DMS153 treated with DMSO at 0.1 percent for 48 hours (cell line): ENCODE measurements around the gene LRRC37A2.
"Not testable (repeated sequence)": the region's sequence is repeated elsewhere in the genome, so short reads cannot be mapped to it uniquely, and the experiment has no call there.

ENCODE experiments used
- DNase-seq: peaks from one replicate; lab custom pipeline; 2025; ENCODE audit not compliant: unreplicated experiment; lab: John Stamatoyannopoulos, UW

The LRRC37A2 gene

DNA sequence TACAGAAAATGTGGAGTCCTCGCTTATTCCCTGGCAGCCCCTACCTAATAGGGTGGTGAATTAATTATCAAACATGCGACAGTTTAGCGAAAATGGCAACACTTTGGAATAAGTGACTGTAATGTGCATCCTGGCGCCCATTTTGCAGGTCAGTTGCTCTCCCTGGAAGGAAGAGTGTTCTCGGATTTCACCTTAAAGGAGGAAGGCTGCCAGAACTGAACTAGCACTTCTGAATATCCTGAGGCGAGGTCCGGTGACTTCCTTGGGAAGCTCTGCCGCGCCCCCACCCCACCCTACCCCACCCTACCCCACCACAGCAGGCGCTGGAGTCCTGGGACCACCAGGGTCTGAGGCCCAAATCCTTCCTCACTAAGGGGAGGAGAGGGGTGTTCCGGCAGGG lies at the start of gene LRRC37A2:
LRRC37A2 (plus strand) TSS at position 301 of the 400 bp plus-strand sequence. CDS start 245 bp downstream, outside the sequence.
- not testable (repeated sequence) for DNase-seq

DNA sequence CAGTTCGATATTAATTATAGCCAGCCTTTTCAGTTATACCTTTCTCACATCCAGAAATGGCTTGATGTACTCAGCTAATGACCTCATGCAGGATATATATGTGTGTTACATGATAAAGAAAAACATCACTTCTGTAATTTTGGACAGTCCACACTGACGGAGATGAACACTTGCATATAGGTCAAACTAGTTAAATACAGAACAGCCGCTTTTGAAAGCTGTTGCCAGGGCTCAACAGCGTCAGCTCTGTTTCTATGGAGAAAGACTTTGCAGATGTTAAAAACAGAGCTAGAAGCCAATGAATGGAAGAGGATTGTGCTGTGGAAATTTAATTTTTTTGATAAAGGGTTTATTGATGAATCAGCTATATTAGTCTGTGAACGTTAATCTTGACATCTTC lies 44.6 kb upstream of the LRRC37A2 start:
- not testable (repeated sequence) for DNase-seq

DNA sequence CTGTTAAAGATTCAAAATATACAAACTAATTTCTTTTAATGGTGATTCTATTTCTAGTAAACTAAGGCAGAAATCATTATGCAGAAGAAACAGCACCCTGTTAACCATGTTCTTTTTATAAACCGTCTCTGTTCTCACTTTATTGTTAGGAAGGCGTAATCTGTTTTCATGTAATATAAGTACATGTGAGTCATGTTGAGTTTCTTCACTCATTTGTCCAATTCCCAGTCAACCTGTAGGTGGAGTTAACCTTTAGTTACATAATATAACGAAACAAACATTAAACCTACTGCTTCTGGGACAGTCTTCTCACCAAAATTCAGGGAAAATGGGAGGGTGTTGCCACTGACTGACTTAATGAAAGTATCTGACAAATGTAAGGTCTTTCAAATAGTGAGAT lies 37.8 kb upstream of the LRRC37A2 start:
- not testable (repeated sequence) for DNase-seq

DNA sequence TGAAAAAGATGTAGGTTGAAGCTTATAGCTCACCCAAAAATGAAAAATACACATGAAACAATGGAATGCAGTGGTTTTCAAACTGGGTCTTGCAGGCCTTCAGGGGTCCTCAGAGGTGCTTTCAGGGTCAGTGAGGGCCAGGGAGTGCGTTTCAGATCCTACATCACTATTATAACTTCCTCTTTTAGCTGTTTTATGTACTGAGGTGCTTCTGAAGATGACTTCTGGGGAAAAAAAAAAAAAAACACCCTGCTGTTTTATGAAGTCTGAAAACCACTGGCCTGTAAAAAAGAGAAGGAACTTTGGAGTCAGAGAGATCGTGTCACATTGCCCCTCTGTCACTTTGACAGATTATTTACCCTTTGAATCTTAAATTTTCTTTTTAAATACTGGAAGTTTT lies 36.7 kb upstream of the LRRC37A2 start:
- not testable (repeated sequence) for DNase-seq

DNA sequence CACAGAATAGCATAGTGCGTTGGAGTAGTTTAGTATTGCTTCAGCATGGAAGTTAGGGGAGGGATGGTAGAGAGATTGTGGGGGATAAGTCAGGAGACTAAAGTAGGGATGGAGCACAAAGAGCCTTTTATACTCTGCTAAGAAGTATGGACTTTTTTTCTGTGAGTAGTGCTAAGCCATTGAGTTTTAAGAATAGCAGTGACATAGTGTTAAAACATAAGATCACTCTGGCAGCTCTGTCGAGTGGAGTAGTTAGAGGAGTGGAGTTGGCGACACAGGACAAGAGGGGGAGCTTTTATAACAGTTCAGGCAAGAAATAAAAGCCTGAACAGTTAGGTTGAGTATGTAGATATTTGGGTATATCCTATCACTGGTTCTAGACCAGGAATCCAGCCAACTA lies 33.4 kb upstream of the LRRC37A2 start:
- not testable (repeated sequence) for DNase-seq

DNA sequence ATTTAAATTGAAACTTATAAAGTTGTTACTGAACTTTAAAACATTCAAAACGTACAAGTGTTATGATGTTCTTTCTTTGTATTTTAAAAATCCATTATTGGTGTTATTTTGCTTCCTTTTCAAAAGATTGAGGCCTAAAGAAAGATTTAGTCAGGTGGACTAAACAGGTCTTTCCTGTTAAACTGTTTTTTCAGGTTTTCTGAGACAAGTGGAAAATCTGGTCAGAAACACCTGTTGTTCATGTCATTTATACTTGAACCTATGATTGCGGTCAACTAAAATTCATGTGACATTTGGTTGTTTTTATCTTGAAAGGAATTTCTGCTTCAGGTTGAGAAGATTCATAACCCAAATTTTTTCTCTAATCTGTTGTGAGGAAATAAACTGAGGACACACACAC lies 31.0 kb upstream of the LRRC37A2 start:
- not testable (repeated sequence) for DNase-seq

DNA sequence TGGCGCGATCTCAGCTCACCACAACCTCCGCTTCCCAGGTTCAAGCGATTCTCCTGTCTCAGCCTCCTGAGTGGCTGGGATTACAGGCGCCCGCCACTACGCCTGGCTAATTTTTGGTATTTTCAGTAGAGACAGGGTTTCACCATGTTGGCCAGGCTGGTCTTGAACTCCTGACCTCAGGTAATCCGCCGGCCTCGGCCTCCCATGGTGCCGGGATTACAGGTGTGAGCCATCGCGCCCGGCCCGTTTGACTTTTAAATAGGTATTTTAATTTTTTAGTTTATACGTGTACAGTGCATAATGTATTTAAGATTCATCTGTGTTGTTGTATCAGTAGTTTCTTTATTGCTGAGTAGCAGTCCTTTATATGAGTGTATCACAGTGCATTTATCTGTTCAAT lies 20.2 kb upstream of the LRRC37A2 start:
- not testable (repeated sequence) for DNase-seq

DNA sequence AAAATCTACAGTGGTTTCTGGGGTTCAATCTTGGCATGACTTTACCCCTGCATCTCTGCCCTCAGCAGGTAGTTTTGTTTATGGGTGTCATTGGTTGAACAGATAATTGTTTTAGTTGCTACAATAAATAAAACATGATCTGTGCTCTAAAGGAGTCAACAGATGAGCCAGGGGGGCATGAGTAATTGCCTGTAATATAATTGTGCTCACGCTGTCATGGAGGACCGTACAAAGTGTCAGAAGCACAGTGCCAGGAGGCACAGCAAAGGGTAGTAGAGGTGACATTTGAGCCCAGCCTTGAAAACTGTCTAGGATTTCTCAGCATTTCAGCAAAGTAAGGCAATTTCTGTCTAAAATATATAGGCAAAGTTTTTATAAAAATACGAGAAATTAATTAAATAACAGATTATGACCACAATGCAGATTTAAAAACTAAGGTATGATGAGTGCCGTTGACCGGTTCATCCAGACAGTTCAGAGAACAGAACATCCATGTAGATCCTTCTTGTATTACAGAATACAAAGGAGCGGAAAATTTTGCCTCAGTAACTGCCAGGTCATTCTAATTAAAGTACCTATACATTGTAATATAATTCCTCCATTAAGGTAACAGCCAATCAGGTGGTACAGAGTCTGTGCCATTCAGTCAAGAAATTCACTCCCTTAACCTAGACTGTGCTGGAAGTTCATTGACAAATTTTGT lies 12.7 kb upstream of the LRRC37A2 start:
- DNase-seq, result not testable (repeated sequence)

DNA sequence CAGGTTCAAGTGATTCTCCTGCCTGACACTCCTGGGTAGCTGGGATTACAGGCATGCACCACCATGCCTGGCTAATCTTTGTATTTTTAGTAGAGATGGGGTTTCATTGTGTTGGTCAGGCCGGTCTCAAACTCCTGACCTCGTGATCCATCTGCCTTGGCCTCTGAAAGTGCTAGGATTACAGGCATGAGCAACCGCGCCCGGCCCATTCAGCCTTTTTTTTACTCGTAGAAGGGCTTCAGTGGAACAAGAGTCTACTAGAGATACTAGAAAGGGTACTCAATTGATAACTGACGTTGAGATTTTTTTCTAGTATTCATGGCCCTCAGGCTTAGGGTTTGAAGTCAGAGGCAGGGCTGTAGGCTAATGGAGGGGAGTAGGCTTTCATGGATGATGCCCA lies 6.4 kb upstream of the LRRC37A2 start:
- not testable (repeated sequence) for DNase-seq

DNA sequence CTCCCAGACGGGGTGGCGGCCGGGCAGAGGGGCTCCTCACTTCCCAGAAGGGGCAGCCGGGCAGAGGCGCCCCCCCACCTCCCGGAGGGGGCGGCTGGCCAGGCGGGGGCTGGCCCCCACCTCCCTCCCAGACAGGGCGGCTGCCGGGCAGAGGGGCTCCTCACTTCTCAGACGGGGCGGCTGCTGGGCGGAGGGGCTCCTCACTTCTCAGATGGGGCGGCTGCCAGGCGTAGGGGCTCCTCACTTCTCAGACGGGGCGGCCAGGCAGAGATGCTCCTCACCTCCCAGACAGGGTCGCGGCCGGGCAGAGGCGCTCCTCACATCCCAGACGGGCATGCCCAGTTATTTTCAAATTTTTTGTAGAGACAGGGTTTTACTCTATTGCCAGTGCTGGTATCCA lies 22.4 kb downstream of the LRRC37A2 start:
- not testable (repeated sequence) for DNase-seq

DNA sequence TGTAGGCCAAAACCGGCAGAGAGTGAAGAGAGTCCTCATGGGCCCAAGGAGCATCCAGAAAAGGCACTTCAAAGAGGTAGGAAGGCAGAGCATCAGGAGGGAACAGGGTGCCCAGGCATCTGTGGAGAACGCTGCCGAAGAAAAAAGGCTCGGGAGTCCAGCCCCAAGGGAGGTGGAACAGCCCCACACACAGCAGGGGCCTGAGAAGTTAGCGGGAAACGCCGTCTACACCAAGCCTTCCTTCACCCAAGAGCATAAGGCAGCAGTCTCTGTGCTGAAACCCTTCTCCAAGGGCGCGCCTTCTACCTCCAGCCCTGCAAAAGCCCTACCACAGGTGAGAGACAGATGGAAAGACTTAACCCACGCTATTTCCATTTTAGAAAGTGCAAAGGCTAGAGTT lies 36.3 kb downstream of the LRRC37A2 start:
- DNase-seq, result not testable (repeated sequence)

DNA sequence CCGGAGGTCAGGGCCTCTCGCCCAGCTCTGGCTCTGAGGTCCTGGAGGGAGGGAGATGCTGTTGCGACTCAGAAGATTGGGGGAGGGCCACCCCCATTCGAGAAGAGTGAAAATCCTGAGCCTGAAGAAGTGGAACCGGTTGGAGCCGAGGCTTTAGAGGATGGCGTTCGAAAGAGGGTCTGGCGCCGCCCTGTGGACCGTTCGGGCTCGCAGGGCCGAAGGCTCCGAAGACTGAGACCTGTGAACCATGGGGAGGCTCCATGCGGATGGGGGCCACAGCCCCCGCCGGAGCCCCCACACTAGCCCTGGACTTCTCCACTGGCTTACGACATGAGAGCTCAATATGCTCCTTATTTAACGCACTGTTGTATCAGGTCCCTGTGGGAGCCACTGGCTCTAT lies 46.9 kb downstream of the LRRC37A2 start:
- DNase-seq, result not testable (repeated sequence)

DNA sequence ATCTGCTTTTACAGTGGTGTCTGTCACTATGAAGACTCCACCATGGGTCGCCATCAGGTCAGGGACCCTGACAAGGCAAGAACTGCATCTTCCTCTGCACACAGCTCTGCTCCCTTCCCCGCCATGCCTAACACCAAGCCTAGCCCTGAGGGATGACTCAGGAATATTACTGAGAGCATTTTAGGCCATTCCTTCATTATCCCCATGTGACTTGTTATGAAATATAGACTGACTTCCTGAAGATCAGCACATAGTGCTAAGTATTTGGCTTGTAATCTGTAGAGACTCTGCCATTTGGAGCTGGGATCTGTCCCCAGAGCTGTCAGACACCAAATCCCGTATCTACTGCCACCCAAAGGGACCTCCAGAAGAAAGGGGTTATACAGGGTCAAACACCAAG lies 47.8 kb downstream of the LRRC37A2 start:
- not testable (repeated sequence) for DNase-seq

DNA sequence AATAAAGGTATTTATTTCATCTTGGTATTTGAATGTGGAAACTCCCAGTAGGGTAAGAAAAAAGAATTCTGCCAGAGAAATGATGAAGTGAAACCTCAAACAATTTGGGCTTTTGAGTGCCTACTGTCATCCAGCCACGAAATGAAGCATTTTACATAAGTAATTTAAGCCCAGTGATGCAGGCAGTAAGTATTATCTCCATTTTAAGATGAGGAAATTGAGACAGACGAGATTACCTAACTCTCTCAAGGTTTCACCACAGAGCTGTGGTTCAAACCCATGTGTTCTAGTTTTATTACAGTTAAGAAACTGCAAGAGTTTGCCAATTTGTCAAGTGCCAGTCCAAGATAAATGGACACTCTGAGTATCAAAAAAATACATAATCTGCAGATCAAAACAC lies 54.0 kb downstream of the LRRC37A2 start:
- not testable (repeated sequence) for DNase-seq

DNA sequence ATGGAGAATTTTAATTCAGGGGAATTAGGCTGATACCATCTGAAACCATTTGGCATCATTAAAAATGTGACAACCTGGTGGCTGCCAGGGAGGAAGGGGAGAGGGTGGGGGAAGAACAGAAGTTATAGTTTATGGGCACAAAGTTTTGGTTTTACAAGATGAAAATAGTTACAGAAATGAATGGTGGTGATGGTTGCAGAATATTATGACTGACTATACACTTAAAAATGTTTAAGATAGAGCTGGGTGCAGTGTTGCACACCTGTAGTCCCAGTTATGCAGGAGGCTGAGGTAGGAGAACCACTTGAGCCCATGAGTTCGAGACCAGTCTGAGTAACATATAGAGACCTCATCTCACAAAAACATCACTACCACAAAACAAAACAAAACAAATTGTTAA lies 54.7 kb downstream of the LRRC37A2 start:
- DNase-seq, result not testable (repeated sequence)

DNA sequence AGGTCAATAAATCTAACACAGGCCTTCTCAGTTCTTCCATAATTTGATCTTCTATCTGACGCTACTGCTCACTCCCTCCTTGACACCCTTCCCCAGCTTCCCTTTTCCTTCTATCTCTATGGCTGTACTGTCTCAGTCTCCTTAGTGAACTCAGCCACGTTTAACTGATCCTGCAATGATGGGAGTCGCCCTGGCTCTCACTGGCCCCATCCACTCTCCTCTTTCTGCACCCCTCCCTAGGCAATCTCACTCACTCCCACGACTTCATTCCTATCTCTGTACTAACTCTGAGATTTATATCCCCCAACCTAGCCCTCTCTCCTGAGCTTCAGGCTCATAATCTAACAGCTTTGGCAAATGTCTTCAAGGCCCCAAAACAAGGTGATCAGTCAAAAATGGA lies 59.5 kb downstream of the LRRC37A2 start:
- not testable (repeated sequence) for DNase-seq

DNA sequence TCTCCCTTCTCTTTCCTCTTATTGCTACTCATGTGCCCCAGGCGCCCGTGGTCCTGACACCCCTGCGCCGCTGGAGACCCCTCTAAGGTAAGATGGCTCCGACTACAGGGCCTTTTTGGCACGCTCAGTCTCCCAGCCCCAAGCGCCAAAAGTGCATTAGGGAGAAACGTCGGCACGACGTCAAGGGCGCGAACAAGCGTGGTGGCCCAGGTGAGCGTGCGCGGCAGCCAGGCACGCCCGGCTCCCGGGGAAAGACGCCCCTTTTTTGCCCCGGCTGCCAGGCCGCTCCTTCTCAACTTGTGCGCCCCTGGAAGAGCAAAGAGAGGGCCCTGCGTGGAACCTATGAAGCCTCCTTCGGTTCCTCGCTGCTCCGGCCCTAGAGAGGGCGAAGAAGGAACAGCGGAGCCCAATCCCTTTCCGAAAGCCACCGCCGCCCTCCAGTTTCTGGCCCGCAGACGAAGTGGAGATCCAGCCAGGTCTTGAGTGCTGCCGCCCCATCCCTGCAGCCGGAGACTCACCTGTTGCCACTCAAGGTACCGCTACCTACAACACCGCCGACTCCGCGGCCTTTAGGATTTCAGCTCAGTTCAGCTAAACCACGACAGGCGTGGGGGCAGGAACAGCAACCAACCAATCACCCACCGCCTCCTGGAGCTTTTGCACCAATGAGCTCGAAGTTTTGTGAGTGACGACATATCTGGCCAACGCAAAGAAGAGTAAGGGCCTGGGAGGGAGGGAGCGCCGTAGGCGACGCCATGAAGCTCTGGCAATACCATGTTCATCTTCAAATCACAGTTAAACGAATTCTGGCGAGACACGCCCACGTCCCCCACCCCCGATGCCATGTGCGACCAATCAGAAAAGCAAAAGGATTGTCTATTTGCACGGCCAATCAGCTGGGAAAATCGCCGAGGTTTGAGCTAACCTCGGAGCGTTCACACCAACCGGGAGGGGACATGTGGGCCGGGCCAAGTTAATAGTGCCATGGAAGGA lies 67.1 kb downstream of the LRRC37A2 start, which contains the start of gene ARL17A:
ARL17A (minus strand) TSS at position 609 of the 993 bp plus-strand sequence. CDS start 3,369 bp downstream, outside the sequence.
- not testable (repeated sequence) for DNase-seq

DNA sequence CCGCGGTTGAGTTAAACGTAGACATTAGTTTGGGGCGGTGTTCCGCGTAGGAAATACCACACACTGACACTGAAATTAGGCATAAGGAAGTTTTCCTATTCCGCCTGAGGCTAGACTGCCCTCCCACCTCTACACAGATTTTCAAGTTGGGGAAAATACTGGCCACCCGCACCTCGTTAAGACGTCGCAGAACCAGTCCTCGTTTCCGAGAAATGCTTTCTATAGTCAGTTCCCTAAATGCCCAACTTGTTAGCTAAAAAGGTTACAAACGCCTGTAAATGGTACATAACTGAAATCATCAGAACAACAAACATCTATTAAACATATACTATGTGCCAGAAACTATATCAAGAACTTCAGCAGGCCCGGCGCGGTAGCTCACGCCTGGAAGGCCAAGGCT lies 67.8 kb downstream of the LRRC37A2 start:
- DNase-seq, result not testable (repeated sequence)

DNA sequence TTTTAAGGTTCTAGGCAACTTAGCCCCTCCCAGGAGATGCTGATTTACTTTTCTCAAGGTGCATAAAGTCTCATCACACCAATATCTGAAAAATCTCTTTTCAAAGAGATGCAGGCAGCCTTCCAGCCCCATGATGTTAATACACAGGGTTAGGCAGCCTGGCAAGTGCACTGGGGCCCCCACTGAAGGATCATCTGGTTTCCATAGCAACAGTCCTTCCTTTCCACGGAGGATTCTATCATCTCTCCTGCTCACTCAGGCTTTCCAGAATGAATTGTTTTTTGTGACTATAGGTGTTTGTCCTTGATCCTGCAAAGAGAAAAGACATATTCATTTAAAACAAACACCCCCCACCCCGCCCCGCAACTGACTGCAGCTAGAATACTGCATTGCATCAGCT lies 73.2 kb downstream of the LRRC37A2 start:
- not testable (repeated sequence) for DNase-seq

DNA sequence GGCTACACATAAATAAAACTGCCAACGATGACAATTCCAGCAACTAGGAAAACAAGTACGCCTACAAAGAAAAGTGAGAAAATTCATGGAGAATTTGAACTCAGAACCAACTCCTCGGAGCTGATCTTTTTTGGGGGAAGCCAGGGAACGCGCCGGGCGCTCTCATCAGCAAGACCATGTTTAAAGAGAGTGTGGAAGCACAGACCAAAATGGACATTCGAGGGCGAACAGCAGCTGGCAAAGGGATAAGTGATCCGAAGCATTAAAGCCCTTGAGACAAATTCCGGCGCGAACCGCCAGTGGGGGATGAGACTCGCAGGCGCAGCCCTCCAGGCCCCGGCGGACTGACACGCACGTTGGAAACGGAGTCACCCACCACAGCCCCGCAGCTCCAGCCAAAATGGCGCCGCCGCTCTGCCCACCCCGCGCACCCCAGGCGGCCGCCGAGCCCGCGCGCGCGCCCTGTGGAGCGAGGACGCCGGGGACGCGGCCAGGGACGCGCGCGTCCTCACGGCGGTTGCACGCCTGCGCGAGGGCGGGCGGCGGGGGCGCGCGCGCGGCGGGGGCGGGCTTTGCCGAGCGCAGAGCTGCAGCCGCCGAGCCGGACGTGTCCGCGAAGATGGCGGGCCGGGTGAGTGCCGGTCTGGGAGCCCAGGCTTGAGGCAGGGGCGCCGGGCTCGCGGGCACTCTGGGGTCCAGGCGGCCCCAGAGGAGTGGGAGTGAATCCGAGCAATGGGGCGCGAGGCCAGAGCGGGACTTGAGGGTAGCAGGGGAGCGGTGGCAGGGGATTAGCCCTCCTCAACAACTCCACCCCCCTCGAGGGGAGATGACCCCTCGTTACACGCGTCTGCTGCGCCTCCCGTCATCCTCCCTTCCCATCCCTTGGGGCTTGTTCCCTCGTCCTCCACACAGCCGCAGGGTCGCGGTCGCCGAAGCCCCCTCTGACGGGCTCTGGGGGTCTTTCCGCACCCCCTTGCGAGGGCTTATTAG lies 78.2 kb downstream of the LRRC37A2 start, which contains the start of gene NSF:
NSF (plus strand) TSS at position 513 of the 990 bp plus-strand sequence; CDS start at position 620, 107 bp downstream.
- DNase-seq, result not testable (repeated sequence)
